Endothelial cell of umbilical vein (primary cell): Measurements from ENCODE around the gene HEXIM2.

Source experiments
- EZH2 ChIP-seq: IDR thresholded peaks from 2 replicates; pipeline ENCODE4 v1.6.1; 2012; ENCODE audit warnings: borderline replicate concordance, low read depth, mild to moderate bottlenecking, moderate library complexity, low read length, inconsistent platforms; ENCODE audit not compliant: severe bottlenecking
- FOS ChIP-seq: IDR thresholded peaks from 2 replicates; pipeline ENCODE4 v1.6.1; 2011; ENCODE audit warnings: mild to moderate bottlenecking, low read length, moderate library complexity, borderline replicate concordance; ENCODE audit not compliant: insufficient read depth
- GATA2 ChIP-seq: IDR thresholded peaks from 2 replicates; pipeline ENCODE4 v1.7.0; 2011; ENCODE audit warnings: low read depth, mild to moderate bottlenecking, moderate library complexity, mixed read lengths, low read length; ENCODE audit not compliant: insufficient read length, insufficient read depth
- JUN ChIP-seq: IDR thresholded peaks from 2 replicates; pipeline ENCODE4 v1.6.1; 2011; ENCODE audit warnings: borderline replicate concordance, low read depth; ENCODE audit not compliant: insufficient read length, insufficient read depth
- MYC ChIP-seq: IDR thresholded peaks from one replicate; pipeline ENCODE4 v1.6.1; 2011; ENCODE audit warnings: mild to moderate bottlenecking, low read depth, low read length
- POLR2A ChIP-seq: IDR thresholded peaks from 2 replicates; pipeline ENCODE4 v1.6.1; 2012; ENCODE audit warnings: low read depth, mild to moderate bottlenecking, control low read depth, low read length
- POLR2AphosphoS5 ChIP-seq: IDR thresholded peaks from 2 replicates; pipeline ENCODE4 v1.6.1; 2012; ENCODE audit warnings: low read depth, mild to moderate bottlenecking, control low read depth, low read length, moderate library complexity; ENCODE audit not compliant: insufficient read depth
- TF ChIP-seq, protein P1 (sequence below), 2 donors: IDR thresholded peaks; 1 replicate in 1 of 2; 2 replicates in 1 of 2; pipeline ENCODE4 v1.5.1; 2011; ENCODE audit warnings: low read length in 2 of 2, mild to moderate bottlenecking in 2 of 2, moderate library complexity in 2 of 2, control low read depth in 1 of 2, inconsistent platforms in 1 of 2, low read depth in 1 of 2; ENCODE audit not compliant: insufficient read depth in 1 of 2; ENCODE audit errors: extremely low read depth in 1 of 2

GRCh38 chr17:45117334-45117733 is 44.3 kb upstream of the HEXIM2 start:
- TF ChIP-seq, protein P1, sequence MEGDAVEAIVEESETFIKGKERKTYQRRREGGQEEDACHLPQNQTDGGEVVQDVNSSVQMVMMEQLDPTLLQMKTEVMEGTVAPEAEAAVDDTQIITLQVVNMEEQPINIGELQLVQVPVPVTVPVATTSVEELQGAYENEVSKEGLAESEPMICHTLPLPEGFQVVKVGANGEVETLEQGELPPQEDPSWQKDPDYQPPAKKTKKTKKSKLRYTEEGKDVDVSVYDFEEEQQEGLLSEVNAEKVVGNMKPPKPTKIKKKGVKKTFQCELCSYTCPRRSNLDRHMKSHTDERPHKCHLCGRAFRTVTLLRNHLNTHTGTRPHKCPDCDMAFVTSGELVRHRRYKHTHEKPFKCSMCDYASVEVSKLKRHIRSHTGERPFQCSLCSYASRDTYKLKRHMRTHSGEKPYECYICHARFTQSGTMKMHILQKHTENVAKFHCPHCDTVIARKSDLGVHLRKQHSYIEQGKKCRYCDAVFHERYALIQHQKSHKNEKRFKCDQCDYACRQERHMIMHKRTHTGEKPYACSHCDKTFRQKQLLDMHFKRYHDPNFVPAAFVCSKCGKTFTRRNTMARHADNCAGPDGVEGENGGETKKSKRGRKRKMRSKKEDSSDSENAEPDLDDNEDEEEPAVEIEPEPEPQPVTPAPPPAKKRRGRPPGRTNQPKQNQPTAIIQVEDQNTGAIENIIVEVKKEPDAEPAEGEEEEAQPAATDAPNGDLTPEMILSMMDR (IDR thresholded peaks at IDR 0.05; ENCODE audit: extremely low read depth in 1 of 2, insufficient read depth in 1 of 2, low read depth in 1 of 2, low read length in 2 of 2) = no peak
- TF ChIP-seq EZH2 = no peak
- no peak for TF ChIP-seq FOS
- no peak for TF ChIP-seq POLR2AphosphoS5
- TF ChIP-seq POLR2A = no peak
- no peak for TF ChIP-seq MYC
- no peak for TF ChIP-seq GATA2
- TF ChIP-seq JUN = no peak
